HepG2 (cell line): Measurements from ENCODE around the gene FRMD6. TPM values are rescaled to one million over a fixed set of nuclear protein-coding genes. Genes with fewer than 3 reads are reported as not detected.
A peak's percentile ranks its signal among the peaks of the same experiment; 100 is the strongest.

Experiments used
- CEBPZ ChIP-seq: IDR thresholded peaks from 2 replicates; pipeline ENCODE4 v1.6.1; 2012; ENCODE audit warnings: low read length, improper control_type of control experiment
- CENPT ChIP-seq: sonication (generic); formaldehyde crosslinking; IDR thresholded peaks from 2 replicates; pipeline ENCODE4 v1.8.0; 2022; ENCODE audit warnings: low read depth, mild to moderate bottlenecking, moderate library complexity, missing genetic modification reagents
- DZIP1 ChIP-seq: sonication (generic); formaldehyde crosslinking; IDR thresholded peaks from 2 replicates; pipeline ENCODE4 v1.5.0; 2020; ENCODE audit warnings: mild to moderate bottlenecking, missing genetic modification reagents
- KAT8 ChIP-seq: IDR thresholded peaks from 2 replicates; pipeline ENCODE4 v1.6.1; 2016; ENCODE audit warnings: missing genetic modification reagents, missing compliant biosample characterization
- MNT ChIP-seq: fragments of 450-650 bp; IDR thresholded peaks from 2 replicates; pipeline ENCODE4 v1.6.1; 2016
- ZBTB33 ChIP-seq: sonication (generic); formaldehyde crosslinking; IDR thresholded peaks from 2 replicates; pipeline ENCODE4 v1.4.0; 2020; ENCODE audit warnings: missing genetic modification reagents
- ZNF335 ChIP-seq: sonication (generic); formaldehyde crosslinking; IDR thresholded peaks from 2 replicates; pipeline ENCODE4 v1.4.0; 2020; ENCODE audit warnings: missing genetic modification reagents
- ZNF577 ChIP-seq: sonication (generic); formaldehyde crosslinking; IDR thresholded peaks from 2 replicates; pipeline ENCODE4 v1.4.0; 2020; ENCODE audit warnings: mild to moderate bottlenecking, low read depth, missing genetic modification reagents, borderline replicate concordance
- ZNF646 ChIP-seq: sonication (generic); formaldehyde crosslinking; IDR thresholded peaks from 2 replicates; pipeline ENCODE4 v1.9.0; 2021; ENCODE audit warnings: mild to moderate bottlenecking, missing genetic modification reagents
- ZNF737 ChIP-seq: sonication (generic); formaldehyde crosslinking; IDR thresholded peaks from 2 replicates; pipeline ENCODE4 v1.5.0; 2020; ENCODE audit warnings: missing genetic modification reagents, mild to moderate bottlenecking, borderline replicate concordance
- ZNF883 ChIP-seq: sonication (generic); formaldehyde crosslinking; IDR thresholded peaks from 2 replicates; pipeline ENCODE4 v1.5.1; 2020; ENCODE audit warnings: mild to moderate bottlenecking, missing genetic modification reagents; ENCODE audit errors: not compliant biosample characterization
- polyA plus RNA-seq, 8 experiments: library from polyadenylated mRNA; depleted of rRNA in 3 of 8; stranded (reverse) in 7 of 8; unstranded in 1 of 8; fragments of >200 nt; fragmentation: Illumina TruSeq in 4 of 8; extraction: Trizol in 4 of 8; gene quantifications; 2 replicates each; pipeline versions ENCODE4 v1.2.1 to v1.2.3, GENCODE V29; 2011 to 2016; ENCODE audit warnings: low read depth in 4 of 8, missing spikeins in 1 of 8, mixed read lengths in 1 of 8; ENCODE audit not compliant: insufficient read depth in 1 of 8
- total RNA-seq, 5 experiments: library from RNA; depleted of rRNA; stranded (reverse); fragments of >200 nt; fragmentation: Illumina TruSeq; extraction: Trizol; gene quantifications; 2 replicates each; pipeline ENCODE4 v1.2.3, GENCODE V29; 2016; ENCODE audit warnings: low read depth in 1 of 5

FRMD6 gene
- total and polyA plus RNA-seq, 2 of the 13 experiments (the other 11 are each of a cell fraction or from before 2014, with no cell fraction given), result 2.4 to 5.4 TPM

GRCh38 chr14:51652168-51653078 is 713 bp downstream of the FRMD6 start (continued):
- no peak for TF ChIP-seq CEBPZ
- TF ChIP-seq ZNF577, result no peak
- TF ChIP-seq ZNF335 (CRISPR knock-in tag), result no peak
- TF ChIP-seq ZNF646 (CRISPR knock-in tag), result no peak
- TF ChIP-seq KAT8 (CRISPR knock-in tag), result no peak
- TF ChIP-seq CENPT, result no peak
- TF ChIP-seq DZIP1 (CRISPR knock-in tag), result no peak
- TF ChIP-seq ZBTB33, result no peak
- TF ChIP-seq ZNF883, result peak; percentile 26
- TF ChIP-seq MNT, result no peak
- TF ChIP-seq ZNF737 (CRISPR knock-in tag), result no peak
